Esophagus squamous epithelium (tissue), 5 donors: ENCODE results near the gene FAM171A1. TPM values are rescaled to one million over a fixed set of nuclear protein-coding genes. Genes with fewer than 3 reads are reported as not detected.
"Not testable (repeated sequence)": the region's sequence is repeated elsewhere in the genome, so short reads cannot be mapped to it uniquely, and the experiment has no call there.

Experiments used
- DNase-seq: peaks from one replicate; lab custom pipeline; 2025; lab: John Stamatoyannopoulos, UW
- H3K27ac ChIP-seq, 4 donors: fragments of 200-600 bp; sonication (generic); one replicate each; pipeline ENCODE4 v1.5.1; 2016 to 2019; ENCODE audit warnings: mild to moderate bottlenecking in 1 of 4
- H3K27me3 ChIP-seq, 4 donors: fragments of 200-600 bp; sonication (generic); 1 replicate in 3 of 4; 2 replicates in 1 of 4; pipeline versions ENCODE4 v1.5.1 to v1.6.0; 2017 to 2021; ENCODE audit warnings: antibody characterized with exemption in 1 of 4
- H3K36me3 ChIP-seq, 3 donors: fragments of 200-600 bp; sonication (generic); one replicate each; pipeline ENCODE4 v1.5.1; 2016 to 2019
- H3K4me1 ChIP-seq, 3 donors: fragments of 200-600 bp; sonication (generic); one replicate each; pipeline ENCODE4 v1.5.1; 2017 to 2019
- H3K4me3 ChIP-seq, 4 donors: fragments of 200-600 bp; sonication (generic); 1 replicate in 3 of 4; 2 replicates in 1 of 4; pipeline ENCODE4 v1.5.1; 2016 to 2019; ENCODE audit warnings: mild to moderate bottlenecking in 2 of 4, moderate library complexity in 1 of 4
- H3K9me3 ChIP-seq, 3 donors: fragments of 200-600 bp; sonication (generic); one replicate each; pipeline ENCODE4 v1.5.1; 2016 to 2019
- POLR2A ChIP-seq, 4 donors: fragments of 450-650 bp; IDR thresholded peaks; one replicate each; pipeline ENCODE4 v1.6.1; 2017; ENCODE audit warnings: antibody characterized with exemption in 4 of 4, mild to moderate bottlenecking in 4 of 4, moderate library complexity in 3 of 4
- WGBS, 2 donors: methylation state at CpG; one replicate each; pipeline ENCODE4 v1.1.5; 2018; 5-methylcytosine and 5-hydroxymethylcytosine counted together
- intact Hi-C: fragments of 100-400 bp; cut with DNase I; formaldehyde crosslinking; loops from one replicate; pipeline ENCODE4 v1.15.0; 2022
- total RNA-seq, 4 donors: library from RNA; depleted of rRNA; stranded (reverse); fragments of >200 nt; gene quantifications; one replicate each; pipeline ENCODE4 v1.1.0, GENCODE V29; 2016
- TF ChIP-seq, protein P1 (sequence below), 6 experiments: fragments of 450-650 bp in 4 of 6; fragments of 200-600 bp in 2 of 6; sonication (generic) in 2 of 6; IDR thresholded peaks; one replicate each; pipeline ENCODE4 v1.5.1; 2016 to 2019; ENCODE audit warnings: antibody characterized with exemption in 6 of 6, mild to moderate bottlenecking in 4 of 6, moderate library complexity in 4 of 6
- donor health status: DM: yes; HTN: yes; CAD: no.

Gene FAM171A1
- total RNA-seq, 4 donors from 2014 or later, result 3.8 to 10.9 (median 5.3) TPM

DNA sequence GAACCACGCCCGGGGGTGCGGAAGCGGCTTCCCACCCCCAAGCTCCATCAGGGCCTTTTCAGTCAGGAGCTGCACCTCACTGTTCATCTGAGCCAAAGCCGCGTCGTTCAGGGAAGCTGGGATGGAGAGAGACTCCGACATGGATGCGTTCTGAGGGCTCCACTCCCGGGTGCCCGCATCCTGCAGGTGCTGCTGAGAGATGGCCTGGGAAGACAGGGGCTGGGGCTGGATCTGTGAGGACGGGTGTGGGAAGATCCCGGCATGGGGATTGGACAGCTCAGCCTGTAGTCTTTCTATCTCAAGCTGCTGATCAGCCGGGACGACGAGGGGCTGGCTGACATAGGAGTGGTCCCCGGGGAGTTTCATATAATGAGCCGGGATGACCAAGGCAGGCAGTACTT lies 157.6 kb downstream of the FAM171A1 start:
- intact Hi-C loops, result no loop called here
- DNase-seq, result no peak

DNA sequence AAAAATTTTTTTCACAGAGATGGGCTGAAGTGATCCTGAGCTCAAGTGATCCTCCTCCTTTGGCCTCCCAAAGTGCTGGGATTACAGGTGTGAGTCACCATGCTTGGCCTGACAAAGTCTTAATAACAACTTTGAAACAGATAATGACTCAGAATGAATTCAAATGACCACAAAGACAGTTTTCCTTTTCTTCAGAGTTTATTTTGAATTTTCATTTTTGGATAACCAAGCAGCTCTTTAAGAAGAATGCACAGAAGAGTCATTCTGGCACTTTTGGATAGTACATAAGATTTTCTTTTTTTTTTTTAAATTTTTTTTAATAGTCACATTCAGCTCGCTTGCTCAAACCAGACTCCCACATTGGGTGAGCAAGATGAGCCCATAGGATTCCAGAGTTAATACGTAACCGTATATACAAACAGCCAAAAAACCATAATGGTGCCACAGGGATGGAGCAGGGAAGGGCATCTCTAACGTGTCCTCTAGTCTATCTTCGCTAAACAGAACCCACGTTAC lies 159.6 kb downstream of the FAM171A1 start:
- Histone ChIP-seq H3K27ac (no peak overlapping the region), H3K9me3 (no peaks in the 10 kb centered on the region), H3K27me3 (no peaks in the 10 kb centered on the region), H3K4me1 (peaks cover 3 to 10% (median 3%) of the 10 kb centered on the region in 3 donors), H3K36me3 (peaks cover 0 to 22% (median 0%) of the 10 kb centered on the region in 3 donors), H3K4me3 (no peak overlapping the region)
- WGBS, 2 donors, result 90 to 91% methylated on average over 6 of the region's 6 CpGs
- TF ChIP-seq, protein P1, sequence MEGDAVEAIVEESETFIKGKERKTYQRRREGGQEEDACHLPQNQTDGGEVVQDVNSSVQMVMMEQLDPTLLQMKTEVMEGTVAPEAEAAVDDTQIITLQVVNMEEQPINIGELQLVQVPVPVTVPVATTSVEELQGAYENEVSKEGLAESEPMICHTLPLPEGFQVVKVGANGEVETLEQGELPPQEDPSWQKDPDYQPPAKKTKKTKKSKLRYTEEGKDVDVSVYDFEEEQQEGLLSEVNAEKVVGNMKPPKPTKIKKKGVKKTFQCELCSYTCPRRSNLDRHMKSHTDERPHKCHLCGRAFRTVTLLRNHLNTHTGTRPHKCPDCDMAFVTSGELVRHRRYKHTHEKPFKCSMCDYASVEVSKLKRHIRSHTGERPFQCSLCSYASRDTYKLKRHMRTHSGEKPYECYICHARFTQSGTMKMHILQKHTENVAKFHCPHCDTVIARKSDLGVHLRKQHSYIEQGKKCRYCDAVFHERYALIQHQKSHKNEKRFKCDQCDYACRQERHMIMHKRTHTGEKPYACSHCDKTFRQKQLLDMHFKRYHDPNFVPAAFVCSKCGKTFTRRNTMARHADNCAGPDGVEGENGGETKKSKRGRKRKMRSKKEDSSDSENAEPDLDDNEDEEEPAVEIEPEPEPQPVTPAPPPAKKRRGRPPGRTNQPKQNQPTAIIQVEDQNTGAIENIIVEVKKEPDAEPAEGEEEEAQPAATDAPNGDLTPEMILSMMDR (IDR thresholded peaks at IDR 0.05), result no peak
- TF ChIP-seq POLR2A (IDR thresholded peaks at IDR 0.05), result no peak
- no peak for DNase-seq
- intact Hi-C loops, result no loop called here

More for the DNA sequence above, 157.6 kb downstream of the FAM171A1 start:
- Histone ChIP-seq H3K4me3 (no peak overlapping the region), H3K27ac (no peak overlapping the region), H3K27me3 (no peaks in the 10 kb centered on the region), H3K4me1 (peaks cover 3 to 10% (median 3%) of the 10 kb centered on the region in 3 donors), H3K36me3 (peaks cover 0 to 22% (median 0%) of the 10 kb centered on the region in 3 donors), H3K9me3 (no peaks in the 10 kb centered on the region)
- WGBS, 2 donors, result 93 to 97% methylated on average over 11 to 16 of the region's 18 CpGs
- TF ChIP-seq POLR2A (IDR thresholded peaks at IDR 0.05), result no peak
- TF ChIP-seq, protein P1 (IDR thresholded peaks at IDR 0.05), result no peak

DNA sequence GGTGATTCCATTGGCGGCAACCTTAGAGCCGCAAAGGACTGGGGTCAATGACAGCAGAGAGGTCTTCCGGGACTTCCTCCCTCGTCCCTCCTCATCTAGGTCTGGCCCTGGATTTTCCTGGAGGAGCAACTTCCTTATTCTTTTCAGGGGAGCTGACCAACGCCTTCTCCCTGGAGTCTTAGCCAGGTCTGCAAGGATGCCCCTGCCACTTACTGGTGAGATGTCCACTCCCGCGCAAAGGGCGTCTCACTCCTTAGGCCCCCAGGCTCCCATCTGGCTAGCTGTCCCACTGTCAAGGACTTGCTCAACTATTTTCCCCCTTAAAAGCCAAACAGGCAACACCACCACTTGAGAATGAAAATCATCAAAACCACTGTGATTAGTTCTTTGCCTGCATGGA lies 160.6 kb downstream of the FAM171A1 start:
- H3K9me3 ChIP-seq, result no peaks in the 10 kb centered on the region
- DNase-seq, result no peak
- 89 to 91% methylated on average over 7 of the region's 8 CpGs for WGBS, 2 donors
- peaks cover 3 to 10% (median 3%) of the 10 kb centered on the region in 3 donors for H3K4me1 ChIP-seq
- H3K4me3 ChIP-seq, result no peak overlapping the region
- intact Hi-C loops, result no loop called here
- H3K27ac ChIP-seq, result no peak overlapping the region
- H3K27me3 ChIP-seq, result no peaks in the 10 kb centered on the region
- no peak for TF ChIP-seq POLR2A (IDR thresholded peaks at IDR 0.05)
- TF ChIP-seq, protein P1 (IDR thresholded peaks at IDR 0.05), result no peak
- H3K36me3 ChIP-seq, result peaks cover 0 to 22% (median 0%) of the 10 kb centered on the region in 3 donors

DNA sequence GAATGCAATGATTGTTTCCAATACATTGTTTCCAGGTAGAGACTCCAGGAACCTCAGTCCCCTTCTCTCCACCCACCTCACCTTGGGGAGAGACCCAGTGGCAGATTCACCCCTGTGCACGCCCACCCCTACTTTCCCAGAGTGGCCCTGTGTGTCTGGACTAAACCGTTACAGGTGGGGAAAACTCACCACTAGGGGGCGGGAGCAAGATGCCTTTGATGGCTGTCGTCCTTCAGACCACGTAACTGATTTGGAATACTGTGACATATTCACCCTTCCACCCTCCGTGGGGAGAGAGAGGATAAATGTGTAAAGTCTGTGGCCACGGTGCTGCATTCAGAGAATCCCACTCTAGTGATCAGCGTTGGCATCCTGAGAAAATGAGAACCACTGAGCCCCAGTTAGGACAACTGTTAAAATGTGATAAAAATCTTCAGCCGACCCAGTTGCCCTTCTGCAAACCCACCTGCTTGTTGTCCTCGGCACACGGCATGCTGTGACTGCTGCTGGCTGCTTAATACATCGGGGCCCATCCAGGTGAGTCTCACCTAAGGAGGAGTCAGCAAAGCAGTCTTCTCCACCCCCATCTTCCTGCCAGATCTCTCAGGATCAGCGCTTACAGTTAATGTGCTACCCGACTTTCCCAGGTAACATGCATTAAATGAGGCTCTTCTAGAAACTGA lies 161.1 kb downstream of the FAM171A1 start:
- WGBS, 2 donors, result 27 to 36% methylated on average over 10 of the region's 14 CpGs
- DNase-seq, result peak; percentile 24
- peaks cover 0 to 22% (median 0%) of the 10 kb centered on the region in 3 donors for H3K36me3 ChIP-seq
- intact Hi-C loops, result no loop called here
- no peaks in the 10 kb centered on the region for H3K27me3 ChIP-seq
- H3K27ac ChIP-seq, result no peak overlapping the region
- peaks cover 3 to 10% (median 3%) of the 10 kb centered on the region in 3 donors for H3K4me1 ChIP-seq
- peak overlapping the region in 1 of 4 donors; percentile 29 for H3K4me3 ChIP-seq
- TF ChIP-seq, protein P1 (IDR thresholded peaks at IDR 0.05), result peak; percentile 73 to 91 (median 80)
- TF ChIP-seq POLR2A (IDR thresholded peaks at IDR 0.05), result no peak
- H3K9me3 ChIP-seq, result no peaks in the 10 kb centered on the region

DNA sequence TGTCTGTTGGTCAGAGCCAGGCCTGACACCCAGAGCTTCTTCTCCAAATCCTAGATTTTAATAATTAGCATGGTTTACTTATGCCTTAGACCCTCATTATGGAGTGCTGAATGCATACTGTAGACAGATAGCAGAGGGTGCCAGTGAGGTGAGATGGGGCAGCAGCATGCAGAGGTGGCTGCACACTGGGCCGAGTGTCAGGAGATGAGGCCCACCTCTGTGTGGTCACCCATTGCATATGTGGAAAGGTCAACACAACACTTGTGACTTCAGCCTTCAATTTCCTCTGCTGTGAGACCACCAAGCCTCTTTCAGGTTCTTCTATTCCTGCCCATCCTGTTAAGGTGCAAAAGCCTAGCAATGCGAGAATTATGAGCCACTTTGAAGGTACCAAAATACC lies 162.9 kb downstream of the FAM171A1 start:
- DNase-seq, result no peak
- intact Hi-C loops, result no loop called here
- no peaks in the 10 kb centered on the region for H3K27me3 ChIP-seq
- no peak overlapping the region for H3K4me3 ChIP-seq
- H3K4me1 ChIP-seq, result peaks cover 3 to 10% (median 3%) of the 10 kb centered on the region in 3 donors
- TF ChIP-seq, protein P1 (IDR thresholded peaks at IDR 0.05), result no peak
- no peak for TF ChIP-seq POLR2A (IDR thresholded peaks at IDR 0.05)
- no peaks in the 10 kb centered on the region for H3K9me3 ChIP-seq
- peak overlapping the region in 2 of 4 donors; percentile 31 to 54 for H3K27ac ChIP-seq
- WGBS, 2 donors, result 74 to 87% methylated on average over 2 of the region's 2 CpGs
- H3K36me3 ChIP-seq, result peaks cover 0 to 10% (median 0%) of the 10 kb centered on the region in 3 donors

DNA sequence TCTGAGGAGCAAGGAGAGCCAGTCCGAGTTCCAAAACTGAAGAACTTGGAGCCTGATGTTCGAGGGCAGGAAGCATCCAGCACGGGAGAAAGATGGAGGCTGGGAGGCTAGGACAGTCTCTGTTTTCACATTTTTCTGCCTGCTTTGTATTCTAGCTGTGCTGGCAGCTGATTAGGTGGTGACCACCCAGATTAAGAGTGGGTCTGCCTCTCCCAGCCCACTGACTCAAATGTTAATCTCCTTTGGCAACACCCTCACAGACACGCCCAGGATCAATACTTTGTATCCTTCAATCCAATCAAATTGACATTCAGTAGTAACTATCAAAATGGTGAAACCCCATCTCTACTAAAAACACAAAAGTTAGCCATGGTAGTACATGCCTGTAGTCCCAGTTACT lies 163.7 kb downstream of the FAM171A1 start:
- H3K4me1 ChIP-seq, result peaks cover 3 to 10% (median 3%) of the 10 kb centered on the region in 3 donors
- H3K4me3 ChIP-seq, H3K27ac ChIP-seq, H3K27me3 ChIP-seq, DNase-seq, intact Hi-C loops, H3K9me3 ChIP-seq, H3K36me3 ChIP-seq: not testable (repeated sequence)
- 81 to 96% methylated on average over 4 of the region's 4 CpGs for WGBS, 2 donors
